Activated CD4-positive, alpha-beta memory T cell treated with anti-CD3 and anti-CD28 coated beads for 36 hours (primary cell): ENCODE measurements around the gene SPPL3. TPM values are rescaled to one million over a fixed set of nuclear protein-coding genes. Genes with fewer than 3 reads are reported as not detected.
"Not testable (repeated sequence)": the region's sequence is repeated elsewhere in the genome, so short reads cannot be mapped to it uniquely, and the experiment has no call there.

Experiments
- CTCF ChIA-PET: fragments of 350-600 bp; sonication (Branson Sonifier 250); formaldehyde crosslinking; loops from one replicate; lab custom pipeline; 2021; ENCODE audit warnings: antibody characterized with exemption, inconsistent platforms; lab: Charles Lee
- POLR2A ChIA-PET: fragments of 350-600 bp; sonication (Branson Sonifier 250); formaldehyde crosslinking; loops from one replicate; lab custom pipeline; 2021; ENCODE audit warnings: antibody characterized with exemption; lab: Charles Lee
- DNase-seq: peaks from one replicate; pipeline ENCODE4 v3.0.0-alpha.2; 2020
- H3K27ac Mint-ChIP-seq: one replicate; pipeline ENCODE4 v1.8.0; 2021; ENCODE audit warnings: mixed read lengths
- H3K27me3 Mint-ChIP-seq: one replicate; pipeline ENCODE4 v1.8.0; 2021; ENCODE audit warnings: mixed read lengths
- H3K36me3 Mint-ChIP-seq: one replicate; pipeline ENCODE4 v1.8.0; 2021; ENCODE audit warnings: mixed read lengths
- H3K4me1 Mint-ChIP-seq: one replicate; pipeline ENCODE4 v1.8.0; 2021; ENCODE audit warnings: low read depth, mixed read lengths
- H3K4me3 Mint-ChIP-seq: one replicate; pipeline ENCODE4 v1.8.0; 2021; ENCODE audit warnings: mild to moderate bottlenecking, mixed read lengths
- H3K9me3 Mint-ChIP-seq: one replicate; pipeline ENCODE4 v1.8.0; 2021; ENCODE audit warnings: mixed read lengths
- intact Hi-C: fragments of 100-400 bp; cut with micrococcal nuclease; formaldehyde crosslinking; loops from one replicate; pipeline ENCODE4 v1.15.1; 2023
- total RNA-seq, 2 experiments: library from RNA; stranded (reverse); gene quantifications; one replicate each; pipeline ENCODE4 v1.2.3, GENCODE V29; 2021

SPPL3 gene
- total RNA-seq, 2 experiments from 2014 or later = 24.3 to 26.7 TPM

- POLR2A ChIA-PET = no interaction called here
- no peaks in the 10 kb centered on the region for H3K27me3 Mint-ChIP-seq
- intact Hi-C loops = no loop called here
These were observed 167.5 kb downstream of the SPPL3 start for GRCh38 chr12:120736404-120737331.

GRCh38 chr12:120735181-120735580 is 169.0 kb downstream of the SPPL3 start:
- CTCF ChIA-PET = no interaction called here
- Mint-ChIP-seq H3K36me3 (peaks cover 7% of the 10 kb centered on the region), H3K27ac (no peak overlapping the region), H3K4me3 (no peak overlapping the region), H3K27me3 (no peaks in the 10 kb centered on the region), H3K9me3 (no peaks in the 10 kb centered on the region), H3K4me1 (no peaks in the 10 kb centered on the region)
- DNase-seq = no peak
- POLR2A ChIA-PET = no interaction called here
- intact Hi-C loops = no loop called here

More at GRCh38 chr12:120736404-120737331, 167.5 kb downstream of the SPPL3 start:
- Mint-ChIP-seq H3K36me3 (peaks cover 3% of the 10 kb centered on the region), H3K27ac (no peak overlapping the region), H3K4me1 (no peaks in the 10 kb centered on the region), H3K9me3 (no peaks in the 10 kb centered on the region), H3K4me3 (no peak overlapping the region)
- no peak for DNase-seq
- CTCF ChIA-PET = no interaction called here

- Mint-ChIP-seq H3K27ac (no peak overlapping the region), H3K36me3 (peaks cover 10% of the 10 kb centered on the region), H3K4me3 (no peak overlapping the region), H3K27me3 (no peaks in the 10 kb centered on the region), H3K4me1 (no peaks in the 10 kb centered on the region), H3K9me3 (no peaks in the 10 kb centered on the region)
- ChIA-PET POLR2A (no interaction called here), CTCF (no interaction called here)
- DNase-seq = no peak
- intact Hi-C loops = no loop called here
These were observed 169.9 kb downstream of the SPPL3 start for GRCh38 chr12:120734210-120734609.

- DNase-seq = no peak
- H3K4me3 Mint-ChIP-seq = no peak overlapping the region
- no peak overlapping the region for H3K27ac Mint-ChIP-seq
- intact Hi-C loops = no loop called here
- H3K36me3 Mint-ChIP-seq = peaks cover 12% of the 10 kb centered on the region
- no peaks in the 10 kb centered on the region for H3K9me3 Mint-ChIP-seq
- POLR2A ChIA-PET = no interaction called here
- no peaks in the 10 kb centered on the region for H3K27me3 Mint-ChIP-seq
- no peaks in the 10 kb centered on the region for H3K4me1 Mint-ChIP-seq
- CTCF ChIA-PET = no interaction called here
These were observed 170.6 kb downstream of the SPPL3 start for GRCh38 chr12:120733574-120733973.

DNA sequence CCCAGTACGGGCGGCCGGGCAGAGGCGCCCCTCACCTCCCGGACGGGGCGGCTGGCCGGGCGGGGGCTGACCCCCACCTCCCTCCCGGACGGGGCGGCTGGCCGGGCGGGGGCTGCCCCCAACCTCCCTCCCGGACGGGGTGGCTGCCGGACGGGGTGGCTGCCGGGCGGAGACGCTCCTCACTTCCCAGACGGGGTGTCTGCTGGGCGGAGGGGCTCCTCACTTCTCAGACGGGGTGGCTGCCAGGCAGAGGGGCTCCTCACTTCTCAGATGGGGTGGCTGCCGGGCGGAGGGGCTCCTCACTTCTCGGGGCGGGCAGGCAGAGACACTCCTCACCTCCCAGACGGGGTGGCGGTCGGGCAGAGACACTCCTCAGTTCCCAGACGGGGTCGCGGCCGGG is 172.0 kb downstream of the SPPL3 start:
- CTCF ChIA-PET, DNase-seq, H3K27ac Mint-ChIP-seq, H3K4me1 Mint-ChIP-seq, H3K9me3 Mint-ChIP-seq, POLR2A ChIA-PET, intact Hi-C loops, H3K4me3 Mint-ChIP-seq, H3K27me3 Mint-ChIP-seq: not testable (repeated sequence)
- peaks cover 12% of the 10 kb centered on the region for H3K36me3 Mint-ChIP-seq

DNA sequence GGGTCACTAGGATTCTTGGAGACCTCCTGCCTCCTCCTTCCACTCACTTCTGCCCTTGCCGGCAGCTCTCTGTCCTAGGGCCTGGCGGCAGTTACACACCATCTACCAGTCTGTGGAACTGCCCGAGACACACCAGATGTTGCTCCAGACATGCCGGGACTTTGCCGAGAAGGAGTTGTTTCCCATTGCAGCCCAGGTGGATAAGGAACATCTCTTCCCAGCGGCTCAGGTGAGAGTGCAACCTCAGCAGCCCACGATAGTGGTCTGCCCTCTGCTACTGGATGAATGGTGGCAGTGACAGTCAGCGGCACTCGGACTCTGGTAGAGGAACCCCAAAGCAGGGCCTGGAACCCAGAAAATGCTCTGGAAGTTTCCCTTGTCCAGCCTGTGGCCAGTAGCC is 177.2 kb downstream of the SPPL3 start:
- Mint-ChIP-seq H3K36me3 (peaks cover 26% of the 10 kb centered on the region), H3K27me3 (no peaks in the 10 kb centered on the region), H3K9me3 (no peaks in the 10 kb centered on the region), H3K4me3 (no peak overlapping the region), H3K27ac (no peak overlapping the region), H3K4me1 (peaks cover 17% of the 10 kb centered on the region)
- ChIA-PET CTCF (no interaction called here), POLR2A (no interaction called here)
- intact Hi-C loops = loop anchor here (5.0 kb wide), 2 partner anchors 40 to 145 kb away; partner anchors contain the start of genes MLEC and POP5
- no peak for DNase-seq

GRCh38 chr12:120726510-120726793 is 177.7 kb downstream of the SPPL3 start:
- intact Hi-C loops = loop anchor here (5.0 kb wide), 2 partner anchors 39 to 144 kb away; partner anchors contain the start of genes MLEC and POP5
- no peak for DNase-seq
- ChIA-PET POLR2A (no interaction called here), CTCF (no interaction called here)
- H3K27me3 Mint-ChIP-seq = no peaks in the 10 kb centered on the region
- peak overlapping the region; percentile 87 for H3K4me3 Mint-ChIP-seq
- H3K4me1 Mint-ChIP-seq = peaks cover 17% of the 10 kb centered on the region
- peaks cover 26% of the 10 kb centered on the region for H3K36me3 Mint-ChIP-seq
- no peaks in the 10 kb centered on the region for H3K9me3 Mint-ChIP-seq
- H3K27ac Mint-ChIP-seq = no peak overlapping the region

- peak; percentile 91 for DNase-seq
- CTCF ChIA-PET = interaction anchor here (0.7 to 1.1 kb wide), 6 partner anchors 14 to 230 kb away, joined by 3 to 5 read pairs (median 4); no protein-coding TSS in a partner anchor
- POLR2A ChIA-PET = interaction anchor here (1.1 kb wide), 1 partner anchor 131 kb away, joined by 3 read pairs; no protein-coding TSS in a partner anchor
- intact Hi-C loops = loop anchor here (5.0 kb wide), 2 partner anchors 39 to 144 kb away; partner anchors contain the start of genes MLEC and POP5
- peak within 1 kb of the TSS; percentile 87 for H3K4me3 Mint-ChIP-seq
- peaks cover 17% of the 10 kb centered on the region for H3K4me1 Mint-ChIP-seq
- no peaks in the 10 kb centered on the region for H3K27me3 Mint-ChIP-seq
- H3K9me3 Mint-ChIP-seq = no peaks in the 10 kb centered on the region
- H3K27ac Mint-ChIP-seq = no peak within 1 kb of the TSS
- H3K36me3 Mint-ChIP-seq = peaks cover 30% of the 10 kb centered on the region
These were observed 178.3 kb downstream of the SPPL3 start, which contains the start of gene ACADS for GRCh38 chr12:120725659-120726509. Gene ACADS, plus strand, starts transcription at chr12:120725826. Its CDS starts 60 bp downstream, at chr12:120725886.

GRCh38 chr12:120725151-120725658 is 179.0 kb downstream of the SPPL3 start:
- Mint-ChIP-seq H3K4me3 (peak overlapping the region; percentile 87), H3K36me3 (peaks cover 30% of the 10 kb centered on the region), H3K27ac (no peak overlapping the region), H3K4me1 (peaks cover 17% of the 10 kb centered on the region), H3K9me3 (no peaks in the 10 kb centered on the region), H3K27me3 (no peaks in the 10 kb centered on the region)
- ChIA-PET POLR2A (interaction anchor here (1.1 kb wide), 1 partner anchor 132 kb away, joined by 3 read pairs; no protein-coding TSS in a partner anchor), CTCF (interaction anchor here (0.6 to 1.1 kb wide), 7 partner anchors 13 to 251 kb away, joined by 3 to 5 read pairs (median 4); no protein-coding TSS in a partner anchor)
- intact Hi-C loops = loop anchor here (5.0 kb wide), 2 partner anchors 38 to 143 kb away; partner anchors contain the start of genes MLEC and POP5
- DNase-seq = no peak

DNA sequence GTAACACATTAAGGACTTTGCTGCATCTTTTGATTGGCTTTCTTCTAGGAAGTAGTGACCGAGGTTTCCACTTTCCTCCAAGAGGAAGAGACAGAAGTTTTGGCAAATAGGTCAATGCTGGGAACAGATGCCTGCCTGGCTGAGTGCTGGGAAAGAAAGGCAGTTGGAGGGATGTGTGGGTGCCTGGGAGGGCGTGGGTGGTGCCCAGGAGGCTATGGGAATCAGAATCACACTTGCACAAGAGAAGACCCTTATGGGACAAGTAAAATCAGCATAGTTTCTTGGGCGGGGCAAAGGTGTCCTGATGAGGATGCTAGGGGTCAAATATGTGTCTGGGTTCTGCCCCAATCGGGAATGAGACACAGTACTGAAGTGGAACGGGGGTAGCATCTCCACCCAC is 179.4 kb downstream of the SPPL3 start:
- ChIA-PET POLR2A (no interaction called here), CTCF (interaction anchor here (0.6 to 1.1 kb wide), 4 partner anchors 13 to 252 kb away, joined by 4 read pairs; no protein-coding TSS in a partner anchor)
- Mint-ChIP-seq H3K36me3 (peaks cover 34% of the 10 kb centered on the region), H3K27me3 (no peaks in the 10 kb centered on the region), H3K4me3 (peak overlapping the region; percentile 87), H3K9me3 (no peaks in the 10 kb centered on the region), H3K4me1 (peaks cover 17% of the 10 kb centered on the region), H3K27ac (no peak overlapping the region)
- intact Hi-C loops = loop anchor here (5.0 kb wide), 2 partner anchors 37 to 142 kb away; partner anchors contain the start of genes MLEC and POP5
- DNase-seq = no peak

DNA sequence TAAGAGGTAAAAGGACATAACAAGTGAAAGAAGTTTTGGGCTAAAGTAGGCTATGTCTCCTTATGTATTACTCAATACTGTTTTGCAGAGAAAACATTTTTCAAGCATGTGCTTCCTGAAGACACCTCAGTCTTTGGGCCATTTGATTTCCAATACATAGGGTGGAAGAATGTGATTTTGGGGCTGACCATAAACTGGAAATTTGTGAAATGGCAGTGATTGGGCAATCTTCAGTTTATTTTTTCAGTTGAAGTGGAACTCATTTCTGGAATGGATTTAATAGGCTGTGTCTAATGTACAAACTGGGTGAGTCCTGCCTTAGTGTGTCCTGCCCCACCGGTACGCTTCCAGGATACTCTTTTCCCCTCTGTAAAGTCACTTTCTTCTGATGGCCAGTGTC is 181.4 kb downstream of the SPPL3 start:
- POLR2A ChIA-PET = no interaction called here
- no peak for DNase-seq
- H3K27me3 Mint-ChIP-seq = no peaks in the 10 kb centered on the region
- CTCF ChIA-PET = no interaction called here
- peaks cover 17% of the 10 kb centered on the region for H3K4me1 Mint-ChIP-seq
- intact Hi-C loops = no loop called here
- H3K9me3 Mint-ChIP-seq = no peaks in the 10 kb centered on the region
- H3K27ac Mint-ChIP-seq = no peak overlapping the region
- no peak overlapping the region for H3K4me3 Mint-ChIP-seq
- peaks cover 47% of the 10 kb centered on the region for H3K36me3 Mint-ChIP-seq
